Muscle of back (tissue), 13 donors: ENCODE data around the gene BLNK. TPM values are rescaled to one million over a fixed set of nuclear protein-coding genes. Genes with fewer than 3 reads are reported as not detected.
A peak's percentile ranks its signal among the peaks of the same experiment; 100 is the strongest.
"Not testable (repeated sequence)": the region's sequence is repeated elsewhere in the genome, so short reads cannot be mapped to it uniquely, and the experiment has no call there.

Experiments used
- DNase-seq, 3 donors: peaks; one replicate each; pipeline versions ENCODE4 v3.0.0 to v3.0.0-alpha.2; 2013
- long read RNA-seq, 9 donors: transcript quantifications; one replicate each; lab custom pipeline, GENCODE V29; 2026
- polyA plus RNA-seq, 10 donors: library from polyadenylated mRNA; unstranded; fragments of 120-200 nt; gene quantifications; one replicate each; pipeline ENCODE4 v1.2.1, GENCODE V29; 2013; ENCODE audit not compliant: insufficient read length in 10 of 10

BLNK gene
- polyA plus RNA-seq, result 1 to 10 TPM; 1.4 to 2.9 (median 2.0) TPM
- long read RNA-seq, donor 1, result 0 reads
- long read RNA-seq, donor 2, result 0 reads
- long read RNA-seq, donor 3, result 0 reads
- long read RNA-seq, donor 4, result 0 reads
- long read RNA-seq, donor 5, result 0 reads
- long read RNA-seq, donor 6, result 0 reads
- long read RNA-seq, donor 7, partial matches to known transcripts, result 0 of 1 reads
- long read RNA-seq, donor 7, other reads (novel, unspliced or antisense), result 0 of 1 reads
- long read RNA-seq, donor 8, result 0 reads
- long read RNA-seq, donor 9, result 0 reads

GRCh38 chr10:96271016-96271815, at the start of gene BLNK:
Gene BLNK (minus strand): TSS chr10:96271569. CDS start chr10:96271398, 171 bp downstream.
- DNase-seq, result peak; percentile 20 to 67 (median 40)

- peak in 1 of 3 donors; percentile 12 for DNase-seq
These were observed 48.5 kb upstream of the BLNK start for GRCh38 chr10:96319754-96320474.

- DNase-seq, result no peak
These were observed 45.9 kb upstream of the BLNK start for GRCh38 chr10:96317067-96317833.

GRCh38 chr10:96313344-96313743, 42.0 kb upstream of the BLNK start:
- no peak for DNase-seq

GRCh38 chr10:96311180-96311715, 39.9 kb upstream of the BLNK start:
- no peak for DNase-seq

- DNase-seq, result no peak
These were observed 38.9 kb upstream of the BLNK start for GRCh38 chr10:96310321-96310669.

- DNase-seq, result peak in 2 of 3 donors; percentile 8 to 48
These were observed 38.4 kb upstream of the BLNK start for GRCh38 chr10:96309628-96310320.

GRCh38 chr10:96308854-96309253, 37.5 kb upstream of the BLNK start:
- DNase-seq, result not testable (repeated sequence)

- DNase-seq, result peak in 1 of 3 donors; percentile 13
These were observed 35.1 kb upstream of the BLNK start for GRCh38 chr10:96306516-96306915.

GRCh38 chr10:96305019-96305418, 33.6 kb upstream of the BLNK start:
- DNase-seq, result no peak

GRCh38 chr10:96304230-96304629, 32.9 kb upstream of the BLNK start, which contains the start of gene DNTT:
Gene DNTT (plus strand): TSS chr10:96304434. CDS start chr10:96304498, 64 bp downstream.
- no peak for DNase-seq

- DNase-seq, result no peak
These were observed 30.2 kb upstream of the BLNK start for GRCh38 chr10:96301616-96302015.

- no peak for DNase-seq
These were observed 28.0 kb upstream of the BLNK start for GRCh38 chr10:96299383-96299782.

GRCh38 chr10:96298362-96298761, 27.0 kb upstream of the BLNK start:
- no peak for DNase-seq

GRCh38 chr10:96297486-96297885, 26.1 kb upstream of the BLNK start:
- DNase-seq, result no peak

GRCh38 chr10:96295475-96295874, 24.1 kb upstream of the BLNK start:
- DNase-seq, result no peak

GRCh38 chr10:96292971-96293920, 21.9 kb upstream of the BLNK start:
- DNase-seq, result peak; percentile 37 to 65 (median 52)

GRCh38 chr10:96290368-96291133, 19.2 kb upstream of the BLNK start:
- no peak for DNase-seq
